Spinal cord (tissue), 10 donors: ENCODE results near the gene DUS3L. TPM values are rescaled to one million over a fixed set of nuclear protein-coding genes. Genes with fewer than 3 reads are reported as not detected.

ENCODE experiments used
- DNase-seq, 6 donors: peaks; one replicate each; pipeline versions ENCODE4 v3.0.0 to v3.0.0-alpha.2; 2013 to 2015; ENCODE audit warnings: low spot score in 6 of 6, low read depth in 4 of 6
- H3K27ac ChIP-seq: one replicate; pipeline ENCODE4 v1.5.1; 2013; ENCODE audit warnings: low read depth, low read length, control low read depth
- H3K27me3 ChIP-seq: one replicate; pipeline ENCODE4 v1.6.1; 2013; ENCODE audit warnings: low read length; ENCODE audit not compliant: control insufficient read depth, insufficient read depth
- H3K36me3 ChIP-seq: one replicate; pipeline ENCODE4 v1.6.1; 2013; ENCODE audit warnings: low read length; ENCODE audit not compliant: control insufficient read depth, insufficient read depth
- H3K4me1 ChIP-seq: one replicate; pipeline ENCODE4 v1.6.1; 2013; ENCODE audit warnings: low read length; ENCODE audit not compliant: control insufficient read depth, insufficient read depth
- H3K4me3 ChIP-seq: one replicate; pipeline ENCODE4 v1.5.1; 2013; ENCODE audit warnings: low read depth, low read length, control low read depth
- H3K9me3 ChIP-seq: one replicate; pipeline ENCODE4 v1.6.1; 2013; ENCODE audit warnings: low read length; ENCODE audit not compliant: control insufficient read depth, insufficient read depth
- WGBS: methylation state at CpG from one replicate; pipeline ENCODE4 v1.1.5; 2013; ENCODE audit warnings: missing lambda C conversion rate; ENCODE audit not compliant: insufficient coverage; 5-methylcytosine and 5-hydroxymethylcytosine counted together
- polyA plus RNA-seq, 2 donors: library from polyadenylated mRNA; unstranded; fragments of 120-200 nt; gene quantifications; one replicate each; pipeline ENCODE4 v1.2.1, GENCODE V29; 2013; ENCODE audit not compliant: insufficient read length in 2 of 2
- total RNA-seq, 2 donors: library from RNA; depleted of rRNA in 1 of 2; stranded (reverse); fragments of 120-200 nt in 1 of 2; fragments of >200 nt in 1 of 2; gene quantifications; one replicate each; pipeline versions ENCODE4 v1.2.3 to v1.2.4, GENCODE V29; 2013 to 2014
- donor health status: healthy.

The DUS3L gene
- total and polyA plus RNA-seq, 4 donors, result 9.5 to 31.0 (median 22.2) TPM

DNA sequence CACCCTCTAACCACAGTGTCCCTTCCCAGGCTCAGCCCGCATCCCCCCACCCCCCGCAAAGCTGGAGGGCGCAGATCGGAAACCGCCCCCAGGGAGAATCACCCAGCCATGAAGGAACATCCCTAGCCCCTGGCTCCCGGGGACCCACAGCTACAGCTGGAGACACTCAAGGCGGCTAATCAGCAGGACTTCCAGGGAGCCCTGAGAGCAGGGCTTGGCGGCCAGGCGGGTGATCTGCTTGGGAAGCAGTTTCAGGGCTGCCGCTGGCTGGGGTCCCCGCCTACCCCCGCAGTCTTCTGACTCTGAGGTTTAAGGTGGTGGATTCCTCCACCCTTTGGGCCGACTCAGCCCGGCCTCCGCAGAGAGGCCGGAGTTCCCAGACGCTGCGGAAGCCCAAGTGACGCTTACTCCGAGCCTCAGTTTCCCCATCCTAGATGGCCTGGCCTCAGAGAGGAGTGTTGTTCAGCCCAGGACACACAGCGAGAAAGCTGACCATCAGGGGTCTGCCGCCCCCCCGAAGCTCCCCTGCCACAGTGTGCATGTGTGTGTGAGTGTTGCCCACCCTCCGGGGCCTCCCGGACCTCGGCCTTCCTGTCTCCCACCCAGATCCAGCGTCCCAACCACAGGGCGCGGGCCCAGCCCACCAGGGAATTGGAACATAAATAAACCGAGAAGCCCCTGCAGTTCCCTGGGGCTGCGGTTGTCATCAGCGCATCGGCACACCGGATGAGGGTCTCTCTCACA, 38.8 kb upstream of the DUS3L start:
- 66% methylated on average over 29 of the region's 34 CpGs for WGBS
- peaks cover 2% of the 10 kb centered on the region for H3K27me3 ChIP-seq
- no peak overlapping the region for H3K27ac ChIP-seq
- H3K9me3 ChIP-seq, result no peaks in the 10 kb centered on the region
- H3K4me1 ChIP-seq, result peaks cover 41% of the 10 kb centered on the region
- H3K36me3 ChIP-seq, result peaks cover 2% of the 10 kb centered on the region
- no peak overlapping the region for H3K4me3 ChIP-seq
- no peak for DNase-seq

DNA sequence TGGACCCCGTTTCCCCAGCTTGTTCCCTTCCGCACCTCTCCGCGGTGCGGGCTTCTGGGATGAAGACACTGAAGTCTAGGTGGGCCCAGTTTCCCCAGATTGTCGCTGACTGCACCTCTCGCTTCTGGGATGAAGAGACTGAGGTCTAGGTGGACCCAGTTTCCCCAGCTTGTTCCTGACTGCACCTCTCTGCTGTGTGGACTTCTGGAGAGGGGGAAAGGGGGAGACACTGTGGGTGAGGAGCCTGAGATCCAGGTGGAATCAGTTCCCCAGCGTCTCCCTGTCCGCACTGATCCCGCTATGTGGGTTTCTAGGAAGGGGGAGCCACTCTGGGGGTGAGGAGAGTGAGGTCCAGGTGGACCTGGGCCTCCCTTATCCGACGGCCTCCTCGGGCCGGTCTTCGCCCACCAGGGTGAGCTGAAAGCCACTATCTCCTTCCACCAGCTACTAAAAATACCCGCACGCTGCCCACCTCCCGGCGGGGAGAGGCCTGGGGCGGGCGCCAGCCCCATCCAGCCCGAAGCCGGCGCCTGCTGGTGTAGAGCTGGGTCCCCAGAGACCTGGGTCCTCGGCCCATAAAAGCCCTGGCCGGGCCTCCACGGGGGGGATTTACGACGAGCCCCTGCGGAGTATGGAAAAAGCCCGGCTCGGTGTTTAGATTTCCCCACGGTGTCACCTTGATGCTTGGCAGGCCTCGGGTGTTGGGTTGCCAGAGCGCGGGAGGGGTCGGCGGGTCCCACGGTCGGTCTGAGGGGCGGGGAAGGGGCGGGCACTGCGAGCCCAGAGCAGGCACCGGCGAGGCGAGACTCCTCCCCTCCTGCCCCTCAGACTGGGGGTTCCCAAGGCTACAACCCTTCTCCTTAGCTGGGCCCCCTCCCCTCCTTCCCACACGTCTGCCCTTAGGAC, 38.0 kb upstream of the DUS3L start:
- H3K9me3 ChIP-seq, result no peaks in the 10 kb centered on the region
- peak overlapping the region; percentile 89 for H3K27ac ChIP-seq
- WGBS, result 3% methylated on average over 47 of the region's 47 CpGs
- peak overlapping the region; percentile 70 for H3K4me3 ChIP-seq
- DNase-seq, result peak in 2 of 6 donors; percentile 35 to 51
- H3K36me3 ChIP-seq, result peaks cover 2% of the 10 kb centered on the region
- peaks cover 2% of the 10 kb centered on the region for H3K27me3 ChIP-seq
- H3K4me1 ChIP-seq, result peaks cover 41% of the 10 kb centered on the region

DNA sequence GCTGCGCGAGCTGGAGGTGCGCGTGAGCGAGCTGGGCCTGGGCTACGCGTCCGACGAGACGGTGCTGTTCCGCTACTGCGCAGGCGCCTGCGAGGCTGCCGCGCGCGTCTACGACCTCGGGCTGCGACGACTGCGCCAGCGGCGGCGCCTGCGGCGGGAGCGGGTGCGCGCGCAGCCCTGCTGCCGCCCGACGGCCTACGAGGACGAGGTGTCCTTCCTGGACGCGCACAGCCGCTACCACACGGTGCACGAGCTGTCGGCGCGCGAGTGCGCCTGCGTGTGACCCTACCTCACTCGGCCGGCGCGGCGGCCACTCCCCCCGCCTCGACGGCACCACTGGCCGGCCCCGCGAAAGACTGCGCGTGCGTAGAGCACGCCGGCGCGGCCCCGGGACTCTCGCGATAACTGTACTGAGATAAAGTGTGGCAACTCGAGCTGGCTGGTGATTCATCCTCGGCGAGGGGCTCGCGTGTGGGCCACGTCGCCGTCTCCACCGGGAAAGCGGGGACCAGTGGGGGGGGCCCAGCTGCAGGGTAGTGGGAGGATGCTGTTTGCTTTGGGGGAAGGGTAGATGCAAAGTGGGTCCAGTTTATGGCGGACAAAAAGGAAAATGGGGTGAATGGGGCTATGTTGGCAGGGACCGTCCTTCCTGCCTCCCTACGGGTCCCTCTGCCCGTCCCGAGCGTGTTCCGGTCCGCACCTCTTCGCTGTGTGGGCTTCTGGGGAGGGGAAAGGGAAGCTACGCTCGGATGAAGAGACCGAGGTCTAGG, 37.1 kb upstream of the DUS3L start:
- under 1% methylated on average over 88 of the region's 91 CpGs for WGBS
- H3K36me3 ChIP-seq, result peaks cover 2% of the 10 kb centered on the region
- DNase-seq, result peak; percentile 78 to 98 (median 84)
- H3K4me1 ChIP-seq, result peaks cover 41% of the 10 kb centered on the region
- peak overlapping the region; percentile 70 for H3K4me3 ChIP-seq
- peak overlapping the region; percentile 89 for H3K27ac ChIP-seq
- H3K27me3 ChIP-seq, result peaks cover 2% of the 10 kb centered on the region
- H3K9me3 ChIP-seq, result no peaks in the 10 kb centered on the region

DNA sequence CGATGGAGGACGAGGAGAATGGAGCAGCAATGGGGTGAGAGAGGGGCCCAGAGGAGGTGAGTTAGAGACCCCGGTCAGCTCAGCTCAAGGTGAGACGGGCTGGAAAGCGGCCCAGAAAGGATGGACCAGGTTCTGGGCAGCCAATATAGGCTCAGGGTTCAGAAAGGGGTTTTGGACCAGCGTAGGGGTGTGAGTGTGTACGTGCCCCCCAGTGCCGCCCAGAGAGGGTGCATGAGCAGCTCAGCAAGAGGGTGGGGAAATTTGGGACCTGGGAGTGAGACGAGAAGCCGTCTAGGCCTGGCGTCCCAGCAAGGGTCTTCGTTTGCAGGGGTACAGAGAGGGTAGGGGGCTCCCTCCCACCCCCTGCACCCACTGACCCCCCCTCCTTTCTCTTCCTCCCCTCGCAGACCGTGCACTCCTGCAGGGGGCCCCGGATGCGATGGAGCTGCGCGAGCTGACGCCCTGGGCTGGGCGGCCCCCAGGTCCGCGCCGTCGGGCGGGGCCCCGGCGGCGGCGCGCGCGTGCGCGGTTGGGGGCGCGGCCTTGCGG, 36.5 kb upstream of the DUS3L start:
- H3K4me3 ChIP-seq, result peak overlapping the region; percentile 33
- peak overlapping the region; percentile 47 for H3K27ac ChIP-seq
- peaks cover 2% of the 10 kb centered on the region for H3K36me3 ChIP-seq
- peaks cover 2% of the 10 kb centered on the region for H3K27me3 ChIP-seq
- DNase-seq, result peak in 1 of 6 donors; percentile 20
- no peaks in the 10 kb centered on the region for H3K9me3 ChIP-seq
- 11% methylated on average over 33 of the region's 37 CpGs for WGBS
- H3K4me1 ChIP-seq, result peaks cover 41% of the 10 kb centered on the region

DNA sequence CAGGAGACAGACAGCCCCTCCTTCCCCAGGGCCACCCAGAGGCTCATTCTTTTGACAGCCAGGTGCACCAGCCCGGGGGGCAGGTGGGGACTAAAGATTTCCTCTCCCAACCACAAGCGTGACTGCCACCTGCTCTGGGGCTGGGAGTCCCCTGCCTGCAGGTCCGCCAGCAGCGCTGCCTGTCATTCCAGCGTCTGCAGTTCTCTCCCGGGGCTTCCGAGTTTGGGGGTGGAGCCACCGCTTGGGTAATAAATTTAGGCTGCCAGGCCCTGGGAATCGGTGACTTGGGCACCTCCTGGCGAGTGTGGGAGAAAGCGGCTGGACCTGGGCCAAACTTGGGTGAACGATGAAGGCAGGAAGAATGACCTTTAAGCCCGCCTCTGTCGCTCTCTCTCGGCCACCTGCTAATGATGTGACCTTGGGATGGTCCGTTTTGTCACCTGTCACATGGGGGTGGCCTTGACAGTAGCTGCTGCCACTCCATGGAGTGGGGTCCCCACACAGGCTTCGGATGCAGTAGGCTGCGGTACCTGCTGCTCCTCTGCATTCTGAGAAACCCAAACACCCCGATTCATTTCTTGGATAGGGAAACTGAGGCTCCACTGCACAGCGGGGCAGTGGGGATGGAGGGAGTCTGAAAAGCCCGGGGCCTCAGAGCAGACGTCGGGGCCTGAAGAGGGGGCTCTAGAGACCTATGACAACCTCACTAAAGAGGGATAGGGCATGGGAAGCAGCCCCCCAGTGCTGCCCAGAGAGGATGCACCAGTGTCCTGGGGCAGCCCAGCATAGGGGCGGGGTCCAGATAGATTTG, 35.8 kb upstream of the DUS3L start:
- Histone ChIP-seq H3K27ac (no peak overlapping the region), H3K9me3 (no peaks in the 10 kb centered on the region), H3K27me3 (peaks cover 2% of the 10 kb centered on the region), H3K4me1 (peaks cover 45% of the 10 kb centered on the region), H3K36me3 (peaks cover 2% of the 10 kb centered on the region), H3K4me3 (no peak overlapping the region)
- WGBS, result 18% methylated on average over 23 of the region's 24 CpGs
- peak in 2 of 6 donors; percentile 42 to 78 for DNase-seq

DNA sequence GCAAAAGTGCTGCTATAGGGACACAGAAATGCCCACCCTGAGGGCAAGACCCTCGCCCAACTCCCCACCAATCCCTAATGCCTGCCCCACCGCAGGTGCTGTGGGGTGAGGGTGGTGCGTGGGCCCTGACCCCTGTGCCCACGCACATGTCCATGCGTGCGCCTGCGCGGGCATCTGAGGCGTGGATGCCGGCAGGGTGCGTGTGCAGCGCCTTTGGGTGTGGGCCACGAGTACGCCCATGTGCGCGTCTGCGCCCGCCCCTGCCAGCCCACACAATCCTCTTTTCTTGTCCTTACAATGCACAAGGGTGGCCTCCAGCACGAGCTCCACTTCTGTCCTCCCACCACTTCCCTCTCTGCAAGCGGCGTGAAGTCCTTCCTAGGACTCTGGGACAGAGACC, 34.2 kb upstream of the DUS3L start:
- H3K9me3 ChIP-seq, result no peaks in the 10 kb centered on the region
- no peak for DNase-seq
- no peak overlapping the region for H3K27ac ChIP-seq
- peaks cover 45% of the 10 kb centered on the region for H3K4me1 ChIP-seq
- peaks cover 2% of the 10 kb centered on the region for H3K36me3 ChIP-seq
- H3K27me3 ChIP-seq, result peaks cover 2% of the 10 kb centered on the region
- H3K4me3 ChIP-seq, result no peak overlapping the region
- 93% methylated on average over 21 of the region's 21 CpGs for WGBS

DNA sequence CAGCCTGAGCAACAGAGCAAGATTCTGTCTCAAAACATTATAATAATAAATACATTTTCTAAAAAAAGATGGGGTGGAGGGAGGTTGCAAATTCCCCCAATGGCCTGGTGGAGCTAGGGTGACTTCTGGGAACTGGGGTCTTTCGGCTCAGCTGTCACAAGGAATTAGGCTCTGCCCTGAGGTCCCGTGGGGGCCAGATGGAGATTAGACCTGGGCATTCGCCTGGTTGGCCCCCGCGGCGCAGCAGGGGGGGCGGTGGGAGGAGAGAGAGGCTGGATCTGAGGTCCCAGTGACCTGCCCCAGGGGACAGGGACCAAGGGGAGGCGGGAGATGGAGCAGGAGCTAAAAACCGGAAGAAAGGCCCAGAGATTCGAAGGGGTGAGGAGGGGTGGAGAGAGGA, 33.8 kb upstream of the DUS3L start:
- 85% methylated on average over 8 of the region's 10 CpGs for WGBS
- H3K27me3 ChIP-seq, result peaks cover 2% of the 10 kb centered on the region
- H3K4me3 ChIP-seq, result no peak overlapping the region
- H3K9me3 ChIP-seq, result no peaks in the 10 kb centered on the region
- H3K4me1 ChIP-seq, result peaks cover 43% of the 10 kb centered on the region
- no peak overlapping the region for H3K27ac ChIP-seq
- no peak for DNase-seq
- H3K36me3 ChIP-seq, result peaks cover 2% of the 10 kb centered on the region

DNA sequence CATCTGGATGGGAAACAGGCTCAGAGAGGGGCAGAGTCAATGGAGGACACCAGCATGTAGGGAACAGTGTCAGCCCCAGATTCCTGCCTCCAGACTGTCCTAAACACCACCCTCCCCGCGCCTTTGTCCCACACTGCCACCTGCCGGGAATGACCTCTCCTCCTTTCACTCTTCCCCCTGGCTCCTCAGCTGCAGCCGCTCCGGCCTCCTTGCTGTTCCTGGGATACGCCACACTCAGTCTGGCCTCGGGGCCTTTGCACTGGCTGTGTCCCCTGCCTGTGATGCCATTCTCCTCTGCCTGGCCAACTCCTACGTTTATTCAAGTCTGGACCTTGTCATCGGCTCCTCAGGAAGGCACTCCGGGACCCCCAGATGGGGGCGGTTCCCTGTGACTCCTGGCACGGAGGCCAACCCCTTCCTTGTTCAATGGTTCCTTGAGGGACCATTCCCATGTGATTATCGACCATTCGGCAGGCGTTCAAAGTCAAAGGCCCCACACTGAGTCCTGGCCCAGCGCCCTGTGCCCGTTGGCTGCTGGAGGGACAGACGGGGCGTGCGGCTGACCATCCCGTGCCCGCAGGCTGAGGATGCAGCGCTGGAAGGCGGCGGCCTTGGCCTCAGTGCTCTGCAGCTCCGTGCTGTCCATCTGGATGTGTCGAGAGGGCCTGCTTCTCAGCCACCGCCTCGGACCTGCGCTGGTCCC, 32.8 kb upstream of the DUS3L start:
- 82% methylated on average over 30 of the region's 30 CpGs for WGBS
- H3K4me3 ChIP-seq, result no peak overlapping the region
- no peak for DNase-seq
- H3K36me3 ChIP-seq, result peaks cover 2% of the 10 kb centered on the region
- H3K9me3 ChIP-seq, result no peaks in the 10 kb centered on the region
- H3K4me1 ChIP-seq, result peaks cover 33% of the 10 kb centered on the region
- no peak overlapping the region for H3K27ac ChIP-seq
- no peaks in the 10 kb centered on the region for H3K27me3 ChIP-seq
